Left ventricle myocardium superior (tissue), 1 donor: ENCODE results near the gene COG2. TPM values are rescaled to one million over a fixed set of nuclear protein-coding genes. Genes with fewer than 3 reads are reported as not detected.
"Not testable (repeated sequence)": the region's sequence is repeated elsewhere in the genome, so short reads cannot be mapped to it uniquely, and the experiment has no call there.

Experiments used
- ATAC-seq: fragments of 200-7000 bp; cut with Tn5 transposase; one replicate; pipeline ENCODE4 v1.9.1; 2020; ENCODE audit warnings: mild to moderate bottlenecking, moderate library complexity
- DNase-seq: peaks from one replicate; pipeline ENCODE4 v3.0.0-alpha.2; 2020
- intact Hi-C: fragments of 100-400 bp; cut with micrococcal nuclease; formaldehyde crosslinking; loops from one replicate; pipeline ENCODE4 v1.11.0; 2022
- long read RNA-seq: library from polyadenylated mRNA; unstranded; transcript quantifications from one replicate; pipeline ENCODE4 v2.0.0, GENCODE V29; 2021
- total RNA-seq: library from RNA; stranded (reverse); fragmentation: NEBNext Ultra II Directional; extraction: Animal tissue kit (Norgen Biotek cat#: 25700); gene quantifications from one replicate; pipeline ENCODE4 v1.2.1, GENCODE V29; 2021
- donor health status: DM: no; HTN: yes; CAD: no; lungs with severe emphysema.

COG2 gene, protein sequence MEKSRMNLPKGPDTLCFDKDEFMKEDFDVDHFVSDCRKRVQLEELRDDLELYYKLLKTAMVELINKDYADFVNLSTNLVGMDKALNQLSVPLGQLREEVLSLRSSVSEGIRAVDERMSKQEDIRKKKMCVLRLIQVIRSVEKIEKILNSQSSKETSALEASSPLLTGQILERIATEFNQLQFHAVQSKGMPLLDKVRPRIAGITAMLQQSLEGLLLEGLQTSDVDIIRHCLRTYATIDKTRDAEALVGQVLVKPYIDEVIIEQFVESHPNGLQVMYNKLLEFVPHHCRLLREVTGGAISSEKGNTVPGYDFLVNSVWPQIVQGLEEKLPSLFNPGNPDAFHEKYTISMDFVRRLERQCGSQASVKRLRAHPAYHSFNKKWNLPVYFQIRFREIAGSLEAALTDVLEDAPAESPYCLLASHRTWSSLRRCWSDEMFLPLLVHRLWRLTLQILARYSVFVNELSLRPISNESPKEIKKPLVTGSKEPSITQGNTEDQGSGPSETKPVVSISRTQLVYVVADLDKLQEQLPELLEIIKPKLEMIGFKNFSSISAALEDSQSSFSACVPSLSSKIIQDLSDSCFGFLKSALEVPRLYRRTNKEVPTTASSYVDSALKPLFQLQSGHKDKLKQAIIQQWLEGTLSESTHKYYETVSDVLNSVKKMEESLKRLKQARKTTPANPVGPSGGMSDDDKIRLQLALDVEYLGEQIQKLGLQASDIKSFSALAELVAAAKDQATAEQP
- 34.3 TPM for total RNA-seq
- long read RNA-seq, transcript COG2-202 (18 exons, 2,921 nt): major isoform, 39 of 50 reads
- long read RNA-seq, partial matches to known transcripts: 5 of 50 reads
- long read RNA-seq, other reads (novel, unspliced or antisense): 4 of 50 reads

- intact Hi-C loops: no loop called here
- ATAC-seq (peak; percentile 99), DNase-seq (peak; percentile 98)
These were observed at the start of gene COG2 for GRCh38 chr1:230642263-230642959. Gene COG2 (plus strand): TSS chr1:230642481. CDS start chr1:230642607, 126 bp downstream.

- DNase-seq (no peak), ATAC-seq (no peak)
- intact Hi-C loops: no loop called here
These were observed 49.4 kb upstream of the COG2 start for GRCh38 chr1:230592848-230593414.

- DNase-seq (no peak), ATAC-seq (no peak)
- intact Hi-C loops: no loop called here
These were observed 48.0 kb upstream of the COG2 start for GRCh38 chr1:230594214-230594773.

GRCh38 chr1:230595181-230595580, 47.1 kb upstream of the COG2 start:
- ATAC-seq: no peak
- intact Hi-C loops: no loop called here
- DNase-seq: no peak

DNA sequence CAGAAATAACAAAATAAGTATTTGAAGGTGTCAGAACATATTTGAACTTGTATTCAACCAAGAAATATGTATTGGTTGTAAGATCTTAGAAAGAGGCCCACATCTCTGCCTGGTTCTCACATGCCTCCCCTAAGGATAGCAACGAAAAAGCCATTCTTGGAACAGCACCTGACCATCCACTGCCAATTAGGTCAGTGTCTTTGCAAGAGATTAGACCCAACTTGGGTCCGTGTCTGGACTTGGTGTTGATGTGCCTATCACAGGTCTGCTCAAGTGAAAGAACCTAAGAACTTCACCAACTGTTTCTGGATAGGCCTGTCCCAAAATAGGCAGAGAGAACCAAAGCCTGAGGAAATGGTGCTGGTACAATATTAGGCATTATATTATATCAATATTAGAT, 46.0 kb upstream of the COG2 start:
- ATAC-seq (no peak), DNase-seq (no peak)
- intact Hi-C loops: no loop called here

DNA sequence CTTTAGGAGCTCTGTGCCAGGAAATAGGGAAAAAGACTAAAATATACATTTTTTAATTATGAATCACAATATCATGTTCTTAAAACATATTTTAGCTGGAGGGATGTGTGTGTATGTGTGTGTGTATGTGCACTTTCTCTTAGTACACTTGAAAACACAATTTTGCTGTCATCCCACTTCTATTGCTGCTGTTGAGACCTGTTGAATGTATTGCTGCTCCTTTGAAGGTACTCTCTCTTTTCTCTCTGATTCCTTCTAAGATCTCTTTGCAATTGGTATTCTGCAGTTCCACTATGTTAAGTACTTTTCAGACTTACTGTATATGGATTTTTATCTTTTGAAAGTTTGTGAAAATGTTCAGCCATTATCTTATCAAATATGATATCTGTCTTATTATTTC, 43.5 kb upstream of the COG2 start:
- DNase-seq (no peak), ATAC-seq (no peak)
- intact Hi-C loops: no loop called here

DNA sequence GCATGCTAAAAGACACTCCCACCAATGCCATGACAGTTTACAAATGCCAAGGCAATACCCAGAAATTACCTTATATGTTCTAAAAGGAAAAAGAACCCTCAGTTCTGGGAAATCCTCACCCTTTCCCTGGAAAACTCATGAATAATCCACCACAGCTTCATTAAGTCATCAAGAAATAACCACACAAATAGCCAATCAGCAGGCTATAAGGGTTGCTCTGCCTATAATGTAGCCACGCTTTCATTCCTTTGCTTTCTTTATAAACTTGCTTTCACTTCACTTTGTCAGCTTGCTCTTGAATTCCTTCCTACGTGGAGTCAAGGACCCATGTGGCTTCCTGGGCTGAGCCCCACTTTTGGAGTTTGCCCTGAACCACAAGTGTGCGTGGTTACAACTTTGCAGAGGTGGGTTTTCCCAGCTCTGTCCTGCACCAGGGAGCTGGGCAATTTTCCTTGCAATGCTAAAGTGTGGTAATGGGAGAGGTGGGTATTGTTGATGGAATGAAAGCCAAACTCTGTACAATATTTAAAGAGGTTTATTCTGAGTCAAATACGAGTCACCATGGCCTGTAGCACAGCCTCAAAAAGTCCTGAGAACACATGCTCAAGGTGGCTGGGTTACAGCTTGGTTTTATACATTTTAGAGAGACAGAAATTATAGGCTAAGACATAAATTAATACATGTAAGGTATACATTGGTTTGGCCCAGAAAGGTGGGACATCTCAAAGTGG, 42.2 kb upstream of the COG2 start:
- intact Hi-C loops: no loop called here
- no peak for ATAC-seq

DNA sequence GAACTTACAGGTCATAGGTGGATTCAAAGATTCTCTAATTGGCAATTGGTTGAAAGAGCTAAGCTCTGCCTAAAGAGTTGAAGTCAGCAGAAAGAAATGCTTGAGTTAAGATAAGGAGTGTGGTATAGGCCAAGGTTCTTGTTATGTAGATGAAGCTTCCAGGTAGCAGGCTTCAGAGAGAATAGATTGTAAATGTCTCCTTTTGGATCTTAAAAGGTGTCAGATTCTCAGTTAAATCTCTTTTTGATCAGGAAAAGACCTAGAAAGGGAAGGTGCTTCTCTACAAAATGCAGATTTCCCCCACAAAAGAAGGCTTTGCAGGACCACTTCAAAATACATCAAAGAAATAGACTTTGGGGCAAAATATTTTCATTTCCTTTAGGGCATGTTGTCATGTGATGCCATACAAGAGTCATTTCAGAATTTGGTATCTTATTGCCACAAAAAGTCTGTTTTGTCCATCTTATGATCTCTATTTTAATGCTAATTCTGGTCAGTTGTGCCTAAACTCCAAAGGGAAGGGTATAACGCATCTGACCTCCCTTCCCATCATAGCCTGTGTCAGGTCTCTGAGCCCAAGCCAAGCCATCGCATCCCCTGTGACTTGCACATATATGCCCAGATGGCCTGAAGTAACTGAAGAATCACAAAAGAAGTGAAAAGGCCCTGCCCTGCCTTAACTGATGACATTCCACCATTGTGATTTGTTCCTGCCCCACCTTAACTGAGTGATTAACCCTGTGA, 41.5 kb upstream of the COG2 start:
- intact Hi-C loops, ATAC-seq, DNase-seq: not testable (repeated sequence)

More for the DNA sequence above, 42.2 kb upstream of the COG2 start:
- no peak for DNase-seq

DNA sequence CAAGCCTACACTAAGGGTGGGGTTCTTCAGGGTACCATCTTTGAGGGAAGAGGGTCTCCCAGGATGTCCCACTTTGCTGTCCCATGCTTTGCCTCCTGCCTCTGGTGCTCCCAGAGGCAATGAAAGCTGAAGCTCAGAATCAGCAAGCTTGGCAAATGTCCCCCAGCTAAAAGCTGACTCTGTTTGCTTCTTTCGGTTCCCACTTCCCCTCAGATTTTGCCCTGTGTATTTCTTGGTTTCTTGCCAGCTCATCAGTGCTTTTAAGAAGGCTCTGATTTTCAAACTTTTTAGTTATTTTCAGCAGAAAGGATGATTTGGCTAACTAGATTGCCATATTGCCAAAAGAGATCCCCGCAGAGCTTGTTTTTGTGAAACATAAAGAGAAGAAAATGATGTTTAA, 33.1 kb upstream of the COG2 start:
- ATAC-seq: no peak
- intact Hi-C loops: no loop called here

DNA sequence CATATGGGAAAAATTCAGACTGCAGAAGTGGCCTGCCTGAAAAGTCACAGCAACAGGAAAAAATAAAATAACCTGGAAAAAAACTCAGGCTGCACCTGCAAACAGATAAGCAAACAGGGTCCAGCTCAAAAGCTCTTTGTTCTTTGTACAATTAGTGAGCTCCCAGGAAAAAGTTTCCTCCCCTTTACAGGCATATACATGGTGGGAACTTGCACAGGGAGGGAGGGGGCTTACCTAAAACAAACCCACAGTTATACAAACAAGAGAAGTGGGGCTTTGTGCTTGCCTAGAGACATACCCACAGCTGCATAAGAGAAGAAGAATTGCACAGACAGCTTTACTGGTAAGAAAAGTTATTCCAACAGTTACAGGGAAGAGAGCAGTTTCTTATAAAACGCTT, 31.7 kb upstream of the COG2 start:
- intact Hi-C loops: no loop called here
- no peak for ATAC-seq
- no peak for DNase-seq

More for the DNA sequence above, 33.1 kb upstream of the COG2 start:
- DNase-seq: no peak

DNA sequence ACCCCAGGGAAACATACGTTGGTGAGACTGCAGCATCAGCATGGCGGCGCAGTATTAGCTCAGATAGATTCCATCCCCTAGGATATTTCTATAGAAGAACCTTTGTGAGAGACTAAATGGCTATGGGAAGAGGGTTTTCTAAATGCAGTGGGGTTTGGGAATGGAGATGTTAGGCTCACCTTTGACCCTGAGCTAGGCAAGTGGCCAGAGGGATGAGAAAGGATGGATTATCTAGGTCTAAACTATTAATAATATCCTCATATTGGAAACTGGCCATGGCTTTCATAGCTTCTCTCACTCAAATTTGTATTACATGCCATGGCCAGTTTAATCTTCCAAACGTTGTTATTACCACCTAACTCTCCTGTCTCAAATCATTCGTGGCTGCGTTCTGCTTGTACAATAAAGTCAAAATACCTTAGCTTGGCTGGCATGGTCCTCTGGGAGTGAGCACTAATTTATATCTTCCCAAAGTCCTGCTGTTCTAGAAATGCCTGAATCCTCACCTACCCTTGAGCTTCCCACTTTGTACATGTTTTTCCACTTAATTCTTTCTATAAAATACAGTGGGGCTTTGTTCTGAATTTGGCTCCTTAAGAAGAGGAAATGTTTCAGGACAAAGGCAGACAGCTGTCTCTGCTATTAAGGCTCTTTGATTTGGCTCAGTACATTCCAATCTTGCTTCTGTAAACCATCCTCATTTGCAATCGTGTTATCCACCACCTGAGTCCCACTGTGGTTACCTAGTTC, 31.0 kb upstream of the COG2 start:
- peak; percentile 41 for ATAC-seq
- intact Hi-C loops: no loop called here
- DNase-seq: no peak

DNA sequence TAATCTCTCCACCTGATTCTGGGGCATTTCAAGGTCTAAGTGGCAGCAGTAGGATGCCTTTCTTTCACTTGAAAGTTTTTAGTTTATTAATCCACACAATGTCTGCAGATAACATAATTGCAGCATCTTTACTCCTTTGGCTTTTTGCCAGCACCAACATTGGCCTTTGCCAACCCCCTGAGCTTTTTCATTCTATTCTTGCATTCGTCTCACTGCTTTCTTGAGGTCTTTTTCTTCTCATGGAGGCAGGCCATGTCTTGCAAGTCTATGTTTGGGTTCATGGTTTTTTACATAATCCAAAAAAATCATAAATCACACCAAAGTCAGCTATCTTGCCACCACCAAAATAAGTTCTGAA, 30.4 kb upstream of the COG2 start:
- no peak for DNase-seq
- intact Hi-C loops: no loop called here

GRCh38 chr1:230612651-230613050, 29.6 kb upstream of the COG2 start:
- intact Hi-C loops: no loop called here
- ATAC-seq: no peak
- no peak for DNase-seq

More for the DNA sequence above, 30.4 kb upstream of the COG2 start:
- ATAC-seq: no peak

- intact Hi-C loops: no loop called here
- ATAC-seq: no peak
- no peak for DNase-seq
These were observed 28.2 kb upstream of the COG2 start for GRCh38 chr1:230614121-230614520.

- intact Hi-C loops: no loop called here
- DNase-seq (no peak), ATAC-seq (no peak)
These were observed 23.7 kb upstream of the COG2 start for GRCh38 chr1:230618537-230618936.

DNA sequence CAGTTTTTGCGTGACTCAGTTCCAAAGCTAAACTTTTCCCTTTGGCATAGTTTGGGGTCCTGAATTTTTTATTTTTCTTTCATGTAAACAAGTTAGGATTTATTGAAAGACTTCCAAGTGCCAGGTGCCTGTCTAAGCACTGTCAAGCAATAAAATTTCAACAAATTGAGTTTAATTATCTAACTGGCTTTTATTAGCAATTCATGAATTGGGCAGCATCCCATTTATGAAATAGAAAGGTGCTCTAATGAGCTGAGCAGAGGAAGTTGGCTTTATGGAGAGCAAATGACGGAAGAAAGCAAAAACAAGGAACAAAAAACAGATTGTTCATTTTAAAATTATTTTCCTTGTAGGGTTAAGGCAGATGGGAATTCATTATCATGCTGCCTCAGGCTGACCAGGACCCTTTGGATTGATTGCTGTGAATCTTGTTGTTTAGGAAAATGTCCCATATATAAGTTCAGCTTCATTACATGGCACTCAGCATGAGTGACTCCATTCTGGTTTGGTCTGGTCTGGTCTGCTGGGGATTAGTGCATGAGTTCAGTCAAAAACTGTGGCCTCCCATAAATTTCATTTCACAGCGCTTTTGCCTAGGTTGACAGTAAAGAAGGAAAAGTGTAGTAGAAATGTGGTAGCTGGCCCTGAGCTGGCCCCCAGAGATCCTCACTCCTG, 21.5 kb upstream of the COG2 start:
- intact Hi-C loops: no loop called here
- ATAC-seq: no peak

More for the DNA sequence above, 21.5 kb upstream of the COG2 start:
- DNase-seq: no peak
